Measurements from ENCODE around the gene MDC1. TPM values are rescaled to one million over a fixed set of nuclear protein-coding genes. Genes with fewer than 3 reads are reported as not detected.
"Not testable (repeated sequence)": the region's sequence is repeated elsewhere in the genome, so short reads cannot be mapped to it uniquely, and the experiment has no call there.

The MDC1 gene
- total RNA-seq, 1 donor from 2014 or later: 51.7 TPM

- H3K36me3 Mint-ChIP-seq (ENCODE audit: low read depth, unreplicated experiment): peaks cover 52% of the 10 kb centered on the region
- peak overlapping the region; percentile 27 for H3K27ac Mint-ChIP-seq (ENCODE audit: unreplicated experiment)
Observed at GRCh38 chr6:30664994-30665767, 51.9 kb downstream of the MDC1 start.

GRCh38 chr6:30657922-30658321 lies 59.2 kb downstream of the MDC1 start:
- peak overlapping the region; percentile 89 for H3K27ac Mint-ChIP-seq (ENCODE audit: unreplicated experiment)
- DNase-seq (ENCODE audit: low spot score); H3K9me3 Mint-ChIP-seq (ENCODE audit: unreplicated experiment): not testable (repeated sequence)
- peaks cover 60% of the 10 kb centered on the region for H3K36me3 Mint-ChIP-seq (ENCODE audit: low read depth, unreplicated experiment)
- H3K4me1 Mint-ChIP-seq (ENCODE audit: unreplicated experiment): peaks cover 22% of the 10 kb centered on the region
- H3K27me3 Mint-ChIP-seq (ENCODE audit: unreplicated experiment): peaks cover 12% of the 10 kb centered on the region
- peak overlapping the region; percentile 61 for H3K4me3 Mint-ChIP-seq (ENCODE audit: unreplicated experiment)

More at GRCh38 chr6:30664994-30665767, 51.9 kb downstream of the MDC1 start:
- peaks cover 16% of the 10 kb centered on the region for H3K4me1 Mint-ChIP-seq (ENCODE audit: unreplicated experiment)
- H3K9me3 Mint-ChIP-seq (ENCODE audit: unreplicated experiment): no peaks in the 10 kb centered on the region
- H3K4me3 Mint-ChIP-seq (ENCODE audit: unreplicated experiment): no peak overlapping the region
- DNase-seq (ENCODE audit: low spot score): no peak
- H3K27me3 Mint-ChIP-seq (ENCODE audit: unreplicated experiment): peaks cover 7% of the 10 kb centered on the region
- no peak for TF ChIP-seq CTCF (IDR thresholded peaks at IDR 0.05; ENCODE audit: unreplicated experiment)

DNA sequence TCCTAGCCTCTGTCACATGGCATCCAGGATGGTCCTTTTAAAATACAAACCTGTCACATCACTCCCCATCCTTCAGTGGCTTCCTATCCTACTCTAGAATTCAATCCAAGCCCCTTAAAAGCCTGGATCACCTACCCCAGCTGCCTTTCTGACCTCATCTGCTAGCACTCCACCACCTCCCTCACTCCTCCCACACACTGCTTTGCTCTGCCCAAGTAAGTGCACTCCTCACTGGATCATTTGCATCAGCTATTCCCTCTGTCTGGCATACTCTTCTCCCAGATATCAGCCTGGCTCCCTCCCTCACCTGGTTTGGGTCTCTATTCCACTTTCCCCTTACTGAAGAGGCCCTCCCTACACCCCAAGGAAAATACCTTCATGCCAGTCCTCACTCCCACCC lies 59.6 kb downstream of the MDC1 start:
- H3K27ac Mint-ChIP-seq (ENCODE audit: unreplicated experiment): peak overlapping the region; percentile 89
- H3K36me3 Mint-ChIP-seq (ENCODE audit: low read depth, unreplicated experiment): peaks cover 60% of the 10 kb centered on the region
- H3K4me3 Mint-ChIP-seq (ENCODE audit: unreplicated experiment): peak overlapping the region; percentile 61
- DNase-seq (ENCODE audit: low spot score): no peak
- no peak for TF ChIP-seq CTCF (IDR thresholded peaks at IDR 0.05; ENCODE audit: unreplicated experiment)
- peaks cover 22% of the 10 kb centered on the region for H3K4me1 Mint-ChIP-seq (ENCODE audit: unreplicated experiment)
- peaks cover 11% of the 10 kb centered on the region for H3K27me3 Mint-ChIP-seq (ENCODE audit: unreplicated experiment)
- H3K9me3 Mint-ChIP-seq (ENCODE audit: unreplicated experiment): no peaks in the 10 kb centered on the region

GRCh38 chr6:30656513-30656912 lies 60.6 kb downstream of the MDC1 start:
- no peak for TF ChIP-seq CTCF (IDR thresholded peaks at IDR 0.05; ENCODE audit: unreplicated experiment)
- Mint-ChIP-seq H3K36me3 (ENCODE audit: low read depth, unreplicated experiment) (peaks cover 58% of the 10 kb centered on the region), H3K9me3 (ENCODE audit: unreplicated experiment) (no peaks in the 10 kb centered on the region), H3K27ac (ENCODE audit: unreplicated experiment) (no peak overlapping the region), H3K4me1 (ENCODE audit: unreplicated experiment) (peaks cover 22% of the 10 kb centered on the region), H3K4me3 (ENCODE audit: unreplicated experiment) (no peak overlapping the region), H3K27me3 (ENCODE audit: unreplicated experiment) (peaks cover 9% of the 10 kb centered on the region)
- DNase-seq (ENCODE audit: low spot score): no peak

DNA sequence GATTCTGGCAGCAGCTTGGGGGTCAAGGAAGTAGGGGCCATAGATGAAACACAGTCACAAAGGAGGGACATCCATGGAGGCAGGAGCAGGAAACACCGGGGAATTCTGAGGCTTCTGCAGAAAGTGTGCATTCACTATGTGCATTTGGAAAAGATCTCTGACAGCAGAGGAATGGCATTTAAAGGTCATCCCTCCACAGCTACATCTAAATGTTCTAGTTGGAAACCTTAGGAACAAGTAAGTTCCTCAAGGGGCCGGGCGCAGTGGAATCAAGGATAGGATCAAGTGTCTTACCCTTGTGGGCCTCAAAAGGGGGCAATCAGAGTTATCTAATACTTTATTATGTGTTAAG lies 61.4 kb downstream of the MDC1 start:
- peak overlapping the region; percentile 14 for H3K4me3 Mint-ChIP-seq (ENCODE audit: unreplicated experiment)
- TF ChIP-seq CTCF (IDR thresholded peaks at IDR 0.05; ENCODE audit: unreplicated experiment): no peak
- H3K4me1 Mint-ChIP-seq (ENCODE audit: unreplicated experiment): peaks cover 22% of the 10 kb centered on the region
- H3K27ac Mint-ChIP-seq (ENCODE audit: unreplicated experiment): peak overlapping the region; percentile 20
- no peak for DNase-seq (ENCODE audit: low spot score)
- peaks cover 56% of the 10 kb centered on the region for H3K36me3 Mint-ChIP-seq (ENCODE audit: low read depth, unreplicated experiment)
- peaks cover 9% of the 10 kb centered on the region for H3K27me3 Mint-ChIP-seq (ENCODE audit: unreplicated experiment)
- H3K9me3 Mint-ChIP-seq (ENCODE audit: unreplicated experiment): no peaks in the 10 kb centered on the region
